Heart left ventricle (tissue), 16 donors: ENCODE data around the gene IQSEC1. TPM values are rescaled to one million over a fixed set of nuclear protein-coding genes. Genes with fewer than 3 reads are reported as not detected.
A peak's percentile ranks its signal among the peaks of the same experiment; 100 is the strongest.

Source experiments
- ATAC-seq, 4 donors: fragments of 200-7000 bp; cut with Tn5 transposase; one replicate each; pipeline ENCODE4 v1.9.1; 2020 to 2022; ENCODE audit warnings: moderate library complexity in 4 of 4, mild to moderate bottlenecking in 3 of 4, moderate number of reproducible peaks in 1 of 4
- DNase-seq, 5 donors: peaks; one replicate each; pipeline ENCODE4 v3.0.0-alpha.2; 2020
- H3K27ac ChIP-seq, 12 donors: fragments of 200-600 bp; sonication (generic) in 4 of 12; one replicate each; pipeline versions ENCODE4 v1.5.0 to v1.8.0; 2016 to 2022; ENCODE audit warnings: mild to moderate bottlenecking in 2 of 12
- H3K27me3 ChIP-seq, 9 donors: fragments of 200-600 bp; sonication (generic) in 2 of 9; one replicate each; pipeline versions ENCODE4 v1.5.1 to v1.8.0; 2016 to 2022; ENCODE audit warnings: mild to moderate bottlenecking in 3 of 9
- H3K36me3 ChIP-seq, 9 donors: fragments of 200-600 bp; sonication (generic) in 2 of 9; one replicate each; pipeline versions ENCODE4 v1.5.0 to v1.8.0; 2018 to 2022; ENCODE audit warnings: mild to moderate bottlenecking in 2 of 9
- H3K4me1 ChIP-seq, 12 donors: fragments of 200-600 bp; sonication (generic) in 4 of 12; one replicate each; pipeline versions ENCODE4 v1.5.0 to v1.8.0; 2016 to 2022; ENCODE audit warnings: mild to moderate bottlenecking in 3 of 12
- H3K4me3 ChIP-seq, 12 donors: fragments of 200-600 bp; sonication (generic) in 4 of 12; one replicate each; pipeline versions ENCODE4 v1.5.0 to v1.8.0; 2017 to 2022; ENCODE audit warnings: mild to moderate bottlenecking in 9 of 12, moderate library complexity in 4 of 12
- H3K9me3 ChIP-seq, 12 donors: fragments of 200-600 bp; sonication (generic) in 4 of 12; one replicate each; pipeline versions ENCODE4 v1.5.0 to v1.8.0; 2016 to 2022; ENCODE audit warnings: mild to moderate bottlenecking in 1 of 12
- CTCF ChIP-seq, 12 donors: fragments of 200-600 bp; sonication (generic) in 4 of 12; IDR thresholded peaks; one replicate each; pipeline versions ENCODE4 v1.5.0 to v1.8.0; 2018 to 2022; ENCODE audit warnings: antibody characterized with exemption in 12 of 12, mild to moderate bottlenecking in 5 of 12
- POLR2A ChIP-seq, 2 donors: fragments of 450-650 bp; IDR thresholded peaks; one replicate each; pipeline ENCODE4 v1.6.1; 2017; ENCODE audit warnings: antibody characterized with exemption in 2 of 2, mild to moderate bottlenecking in 2 of 2, moderate library complexity in 2 of 2
- WGBS, 4 donors: extraction: QIAGEN DNeasy Blood & Tissue Kit in 2 of 4; methylation state at CpG; one replicate each; pipeline versions ENCODE4 v1.1.5 to v1.1.7; 2013 to 2018; 5-methylcytosine and 5-hydroxymethylcytosine counted together
- intact Hi-C, 10 donors: fragments of 100-400 bp; cut with DNase I; formaldehyde crosslinking; loops; one replicate each; pipeline versions ENCODE4 v1.11.1 to v1.14.2; 2022
- polyA plus RNA-seq, 2 donors: library from polyadenylated mRNA; stranded (reverse); fragments of 200-250 nt; gene quantifications; one replicate each; pipeline ENCODE4 v1.2.3, GENCODE V29; 2013
- total RNA-seq, 9 donors: library from RNA; depleted of rRNA in 2 of 9; stranded (reverse); fragments of >200 nt in 2 of 9; fragmentation: NEBNext Ultra II Directional in 3 of 9; extraction: Animal tissue kit (Norgen Biotek cat#: 25700) in 3 of 9; gene quantifications; one replicate each; pipeline versions ENCODE4 v1.1.0 to v1.2.4, GENCODE V29; 2016 to 2023
- donor health status: ischemic (EF 13 %, LVEDD 7.1; RV severe dilation, severe dysfunction).
- donor health status: healthy with polysubstance abuse.
- donor health status: DM: no; HTN: yes; CAD: no.
- donor health status: DM: no; HTN: no; CAD: no.
- donor health status: ischemic (EF 25% LVEDD 6.9; RV normal size, moderate dysfunction).
- donor health status: ischemic (EF 25% LVEDD 5.7; RV mildly dilated, moderate dysfunction).
- donor health status: healthy.
- donor health status: DM: yes; HTN: yes; CAD: no.
- donor health status: ischemic (EF 35%, LVEDD 5.7; RV mildly dilated, moderate dysfunction).
- donor health status: nonischemic (EF 11% LVEDD 7.7; RV severe dilation, severe dysfunction).
- donor health status: DM: yes; HTN: yes; CAD: no.
- donor health status: PGD.
- donor health status: ischemic (EF 29% LVEDD 5.4; RV normal size, mild dysfunction).
- donor health status: nonischemic (EF 23%, LVEDD 6.1; RV moderate dilation, normal function).

IQSEC1 gene
- total and polyA plus RNA-seq, 11 donors = 28.8 to 79.1 (median 62.2) TPM

DNA sequence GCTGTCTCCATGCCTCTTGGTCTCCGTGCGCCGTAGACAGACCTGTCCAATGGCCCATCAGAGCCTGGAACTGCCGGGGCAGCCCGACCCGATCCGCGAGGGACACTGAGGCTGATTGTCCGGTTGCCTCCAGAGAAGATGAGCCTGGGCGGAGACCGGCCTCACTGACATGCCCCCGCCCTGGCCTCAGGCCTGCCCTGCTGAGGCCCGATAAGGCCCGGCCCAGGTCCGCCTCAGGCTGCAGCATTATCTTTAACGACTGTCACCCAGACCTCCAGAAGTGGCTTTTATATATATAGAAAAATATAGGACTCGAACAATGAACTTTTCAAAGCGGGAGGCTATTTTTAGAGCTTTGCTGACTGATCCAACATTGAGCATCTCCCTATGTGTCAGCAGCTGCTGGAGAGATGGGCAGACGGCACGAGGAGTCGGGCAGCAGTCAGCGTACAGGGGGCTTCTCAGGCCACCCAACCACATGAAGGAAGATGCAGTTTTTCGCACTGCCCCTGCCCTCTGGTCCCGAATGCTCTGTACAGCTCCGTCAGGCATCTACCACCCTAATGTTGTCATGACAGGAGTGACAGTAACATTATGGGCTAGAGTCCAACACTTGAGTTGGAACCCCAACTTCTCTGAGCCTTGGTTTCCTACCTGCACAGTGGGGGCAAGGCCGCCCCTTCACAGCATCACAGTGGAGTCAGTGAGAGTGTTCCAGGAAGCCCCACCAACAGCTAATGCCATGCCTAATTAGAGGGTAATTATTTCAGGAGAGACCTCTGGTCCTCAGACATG is 119.8 kb downstream of the IQSEC1 start:
- H3K36me3 ChIP-seq = peaks cover 0 to 7% (median 0%) of the 10 kb centered on the region in 9 donors
- peak overlapping the region in 9 of 12 donors; percentile 13 to 82 (median 74) for H3K27ac ChIP-seq
- H3K4me3 ChIP-seq = no peak overlapping the region
- TF ChIP-seq CTCF (IDR thresholded peaks at IDR 0.05) (no peak), POLR2A (IDR thresholded peaks at IDR 0.05) (no peak)
- no peaks in the 10 kb centered on the region for H3K27me3 ChIP-seq
- no peaks in the 10 kb centered on the region for H3K9me3 ChIP-seq
- intact Hi-C loops = no loop called here
- H3K4me1 ChIP-seq = peaks cover 20 to 97% (median 86%) of the 10 kb centered on the region in 12 donors
- ATAC-seq (no peak), DNase-seq (no peak)
- 55 to 68% (median 62%) methylated on average over 17 to 26 of the region's 26 CpGs for WGBS, 4 donors

DNA sequence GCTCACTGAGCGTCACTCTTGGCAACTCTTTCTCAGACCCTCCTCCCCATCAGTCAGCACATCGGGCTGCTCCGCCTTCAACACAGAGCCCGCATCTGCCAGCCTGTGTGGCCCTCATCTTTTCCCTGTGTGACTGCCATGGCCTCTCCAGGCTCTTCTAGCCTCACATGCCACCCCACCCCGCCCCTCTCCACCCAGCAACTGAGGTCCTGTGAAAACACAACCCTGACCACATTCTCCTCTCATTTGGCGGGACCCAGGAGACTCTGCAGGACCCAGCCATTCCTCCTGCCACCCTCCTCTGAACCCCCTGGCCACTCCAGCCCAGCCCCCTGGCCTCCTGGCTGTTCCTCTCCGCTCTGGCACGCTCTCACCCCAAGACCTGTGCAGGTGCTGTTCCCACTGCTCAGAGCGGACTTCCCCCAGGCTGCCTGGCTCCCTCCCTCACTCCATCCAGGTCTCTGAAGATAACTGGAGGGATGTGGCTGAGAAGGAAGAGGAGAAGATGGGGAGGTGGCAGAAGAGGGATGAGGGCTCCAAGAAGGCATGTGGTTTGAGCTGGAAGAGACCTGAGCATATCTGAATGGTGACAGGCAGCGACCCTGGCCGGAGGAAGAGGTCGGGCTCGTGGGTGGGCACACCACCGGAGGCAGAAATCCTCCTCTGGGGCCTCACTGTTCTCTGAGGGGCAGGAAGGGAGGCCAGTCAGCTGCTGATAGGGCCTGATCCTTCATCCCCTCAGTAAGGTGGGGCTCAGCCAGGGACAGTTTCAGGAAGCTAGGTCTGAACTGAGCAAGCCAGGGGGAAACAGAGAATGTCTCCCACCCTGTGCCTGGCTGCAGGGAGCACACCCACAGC is 120.7 kb downstream of the IQSEC1 start:
- DNase-seq (no peak), ATAC-seq (no peak)
- intact Hi-C loops = no loop called here
- no peaks in the 10 kb centered on the region for H3K9me3 ChIP-seq
- no peak overlapping the region for H3K4me3 ChIP-seq
- 76 to 81% (median 79%) methylated on average over 14 of the region's 14 CpGs for WGBS, 4 donors
- no peaks in the 10 kb centered on the region for H3K27me3 ChIP-seq
- TF ChIP-seq CTCF (IDR thresholded peaks at IDR 0.05) = no peak
- TF ChIP-seq POLR2A (IDR thresholded peaks at IDR 0.05) = no peak
- H3K36me3 ChIP-seq = peaks cover 0 to 7% (median 0%) of the 10 kb centered on the region in 9 donors
- peak overlapping the region in 4 of 12 donors; percentile 31 to 80 (median 56) for H3K27ac ChIP-seq
- peaks cover 21 to 97% (median 86%) of the 10 kb centered on the region in 12 donors for H3K4me1 ChIP-seq

- ATAC-seq = peak in 3 of 4 donors; percentile 4 to 14 (median 6)
These were observed 124.1 kb downstream of the IQSEC1 start for GRCh38 chr3:12948891-12949711.

More at GRCh38 chr3:12948891-12949711, 124.1 kb downstream of the IQSEC1 start:
- TF ChIP-seq CTCF (IDR thresholded peaks at IDR 0.05) (peak in 1 of 12 donors; percentile 19), POLR2A (IDR thresholded peaks at IDR 0.05) (no peak)
- DNase-seq = no peak
- intact Hi-C loops = no loop called here
- H3K27me3 ChIP-seq = no peaks in the 10 kb centered on the region
- WGBS, 4 donors = 67 to 74% (median 74%) methylated on average over 9 to 10 of the region's 10 CpGs
- no peak overlapping the region for H3K4me3 ChIP-seq
- no peaks in the 10 kb centered on the region for H3K36me3 ChIP-seq
- peak overlapping the region in 1 of 12 donors; percentile 42 for H3K27ac ChIP-seq
- H3K9me3 ChIP-seq = no peaks in the 10 kb centered on the region
- peaks cover 16 to 97% (median 84%) of the 10 kb centered on the region in 12 donors for H3K4me1 ChIP-seq
